Tibial nerve (tissue), 4 donors: ENCODE results near the gene PRDM11. TPM values are rescaled to one million over a fixed set of nuclear protein-coding genes. Genes with fewer than 3 reads are reported as not detected.
A peak's percentile ranks its signal among the peaks of the same experiment; 100 is the strongest.

ENCODE experiments used
- DNase-seq, 2 donors: peaks; one replicate each; pipeline ENCODE4 v3.0.0-alpha.2; 2019; ENCODE audit warnings: low spot score in 2 of 2
- H3K27ac ChIP-seq, 4 donors: fragments of 200-600 bp; sonication (generic) in 3 of 4; one replicate each; pipeline ENCODE4 v1.5.1; 2017 to 2019; ENCODE audit warnings: mild to moderate bottlenecking in 1 of 4
- H3K27me3 ChIP-seq, 2 donors: fragments of 200-600 bp; sonication (generic) in 1 of 2; one replicate each; pipeline versions ENCODE4 v1.5.1 to v1.6.0; 2017 to 2019
- H3K36me3 ChIP-seq, 3 donors: fragments of 200-600 bp; sonication (generic); one replicate each; pipeline ENCODE4 v1.5.1; 2018 to 2019
- H3K4me1 ChIP-seq, 4 donors: fragments of 200-600 bp; sonication (generic) in 3 of 4; one replicate each; pipeline ENCODE4 v1.5.1; 2017 to 2019
- H3K4me3 ChIP-seq, 4 donors: fragments of 200-600 bp; sonication (generic) in 3 of 4; one replicate each; pipeline ENCODE4 v1.5.1; 2017 to 2019; ENCODE audit warnings: mild to moderate bottlenecking in 1 of 4, moderate library complexity in 1 of 4
- H3K9me3 ChIP-seq, 4 donors: fragments of 200-600 bp; sonication (generic) in 3 of 4; one replicate each; pipeline ENCODE4 v1.5.1; 2017 to 2019
- CTCF ChIP-seq, 5 experiments: fragments of 200-600 bp in 3 of 5; fragments of 450-650 bp in 2 of 5; sonication (generic) in 3 of 5; IDR thresholded peaks; one replicate each; pipeline ENCODE4 v1.5.1; 2016 to 2019; ENCODE audit warnings: antibody characterized with exemption in 5 of 5, mild to moderate bottlenecking in 3 of 5, moderate library complexity in 2 of 5
- EP300 ChIP-seq, 2 donors: sonication (generic); formaldehyde crosslinking; IDR thresholded peaks; one replicate each; pipeline ENCODE4 v1.6.1; 2017; ENCODE audit warnings: antibody characterized with exemption in 2 of 2, mild to moderate bottlenecking in 1 of 2
- POLR2A ChIP-seq, 2 donors: fragments of 450-650 bp; IDR thresholded peaks; one replicate each; pipeline ENCODE4 v1.6.1; 2017; ENCODE audit warnings: antibody characterized with exemption in 2 of 2, mild to moderate bottlenecking in 2 of 2, moderate library complexity in 2 of 2
- WGBS, 2 donors: methylation state at CpG; one replicate each; pipeline ENCODE4 v1.1.5; 2018; 5-methylcytosine and 5-hydroxymethylcytosine counted together
- total RNA-seq, 4 donors: library from RNA; depleted of rRNA; stranded (reverse); fragments of >200 nt; gene quantifications; one replicate each; pipeline ENCODE4 v1.1.0, GENCODE V29; 2016

Gene PRDM11
- total RNA-seq, 4 donors from 2014 or later, result 17.5 to 26.1 (median 25.8) TPM

DNA sequence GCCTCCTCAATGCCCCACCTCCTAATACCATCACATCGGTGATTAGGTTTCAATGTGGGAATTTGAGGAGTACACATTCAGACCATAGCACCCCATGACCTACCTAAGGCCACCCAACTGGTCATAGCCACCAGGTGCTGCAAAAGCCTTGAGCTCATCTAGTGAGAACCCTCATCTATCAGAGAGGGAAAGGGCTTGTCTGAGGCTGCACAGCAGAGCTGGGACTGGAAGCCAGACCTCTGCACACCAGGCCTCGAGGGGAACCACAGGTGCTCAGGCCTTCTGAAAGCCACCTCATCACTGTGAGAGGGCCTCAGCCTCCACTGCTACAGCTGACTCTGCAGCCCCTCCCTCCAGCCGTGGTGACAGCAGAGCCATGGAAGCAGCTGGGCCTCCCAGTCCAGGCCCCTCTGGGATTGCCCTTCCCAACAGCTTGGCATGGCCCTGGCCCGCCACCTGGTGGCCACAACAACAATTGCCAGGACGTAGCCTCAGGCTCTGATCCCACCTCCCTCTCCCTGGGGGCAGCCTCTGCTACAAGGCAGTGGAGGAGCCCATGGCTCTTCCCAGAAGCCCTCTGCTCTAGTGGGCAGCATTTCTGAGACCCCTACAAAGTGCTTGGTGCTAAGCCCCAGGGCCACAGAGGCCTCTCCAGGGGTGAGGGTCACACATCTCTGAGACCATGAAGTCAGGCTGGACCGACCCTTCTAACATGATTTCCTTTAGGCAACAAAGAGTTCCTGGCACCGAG lies 41.0 kb upstream of the PRDM11 start:
- Histone ChIP-seq H3K27ac (no peak overlapping the region), H3K4me3 (no peak overlapping the region), H3K4me1 (peaks cover 0 to 14% (median 9%) of the 10 kb centered on the region in 4 donors), H3K27me3 (peaks cover 0 to 13% of the 10 kb centered on the region in 2 donors), H3K9me3 (no peaks in the 10 kb centered on the region), H3K36me3 (no peaks in the 10 kb centered on the region)
- DNase-seq, result peak in 1 of 2 donors; percentile 62
- 40 to 46% methylated on average over 3 to 6 of the region's 7 CpGs for WGBS, 2 donors
- TF ChIP-seq CTCF (IDR thresholded peaks at IDR 0.05) (peak; percentile 84 to 96 (median 90)), EP300 (IDR thresholded peaks at IDR 0.05) (peak in 1 of 2 donors; percentile 9), POLR2A (IDR thresholded peaks at IDR 0.05) (no peak)

DNA sequence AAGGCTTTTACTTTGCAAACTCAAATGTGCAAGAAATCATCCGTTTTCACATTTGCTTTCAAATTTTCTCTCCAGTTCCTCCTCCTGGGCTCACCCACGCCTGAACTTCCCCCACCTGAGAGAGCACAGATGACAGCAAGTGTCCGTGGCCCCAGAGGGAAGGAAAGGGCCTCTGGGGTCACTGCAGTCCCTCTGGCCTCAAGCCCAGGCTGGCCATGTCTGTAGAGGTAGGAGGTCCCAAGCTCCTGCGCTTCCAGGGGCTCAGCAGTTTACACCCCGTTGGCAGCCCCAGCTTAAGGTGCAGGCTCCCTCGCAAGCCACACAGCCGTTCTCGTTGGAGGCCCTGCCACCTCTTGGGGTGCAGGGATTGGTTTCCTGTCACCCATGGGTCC lies 40.5 kb upstream of the PRDM11 start:
- peaks cover 0 to 13% of the 10 kb centered on the region in 2 donors for H3K27me3 ChIP-seq
- H3K9me3 ChIP-seq, result no peaks in the 10 kb centered on the region
- TF ChIP-seq POLR2A (IDR thresholded peaks at IDR 0.05) (no peak), EP300 (IDR thresholded peaks at IDR 0.05) (no peak), CTCF (IDR thresholded peaks at IDR 0.05) (no peak)
- H3K36me3 ChIP-seq, result no peaks in the 10 kb centered on the region
- peaks cover 0 to 14% (median 9%) of the 10 kb centered on the region in 4 donors for H3K4me1 ChIP-seq
- DNase-seq, result no peak
- H3K27ac ChIP-seq, result no peak overlapping the region
- 65 to 69% methylated on average over 8 of the region's 8 CpGs for WGBS, 2 donors
- no peak overlapping the region for H3K4me3 ChIP-seq

DNA sequence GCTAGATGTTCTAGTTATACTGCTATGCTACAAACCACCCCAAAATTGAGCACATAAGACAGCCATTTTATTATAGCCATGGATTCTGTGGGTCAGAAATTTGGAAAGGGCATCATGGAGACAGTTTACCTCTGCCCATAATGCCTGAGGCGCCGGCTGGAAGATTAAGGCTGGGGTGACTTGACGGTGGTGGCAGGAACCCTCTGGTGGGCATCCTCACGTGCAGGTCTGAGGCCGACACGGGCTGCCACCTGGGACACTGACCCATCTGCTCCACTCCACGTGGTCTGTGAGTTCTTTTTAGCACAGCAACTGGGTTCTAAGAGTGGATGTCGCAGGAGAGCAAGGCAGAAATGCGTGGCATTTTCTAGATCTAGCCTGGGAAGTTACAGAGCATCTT lies 40.0 kb upstream of the PRDM11 start:
- Histone ChIP-seq H3K36me3 (no peaks in the 10 kb centered on the region), H3K9me3 (no peaks in the 10 kb centered on the region), H3K4me1 (peaks cover 0 to 14% (median 9%) of the 10 kb centered on the region in 4 donors), H3K4me3 (no peak overlapping the region), H3K27ac (no peak overlapping the region), H3K27me3 (peaks cover 0 to 13% of the 10 kb centered on the region in 2 donors)
- WGBS, 2 donors, result 74 to 86% methylated on average over 8 to 9 of the region's 9 CpGs
- TF ChIP-seq POLR2A (IDR thresholded peaks at IDR 0.05) (no peak), CTCF (IDR thresholded peaks at IDR 0.05) (no peak)
- no peak for DNase-seq

GRCh38 chr11:45107029-45107428 lies 39.4 kb upstream of the PRDM11 start:
- 59 to 68% methylated on average over 5 of the region's 5 CpGs for WGBS, 2 donors
- Histone ChIP-seq H3K27ac (no peak overlapping the region), H3K4me1 (peaks cover 0 to 14% (median 9%) of the 10 kb centered on the region in 4 donors), H3K4me3 (no peak overlapping the region), H3K36me3 (no peaks in the 10 kb centered on the region), H3K27me3 (peaks cover 0 to 13% of the 10 kb centered on the region in 2 donors), H3K9me3 (no peaks in the 10 kb centered on the region)
- TF ChIP-seq POLR2A (IDR thresholded peaks at IDR 0.05), result no peak
- no peak for TF ChIP-seq EP300 (IDR thresholded peaks at IDR 0.05)
- no peak for TF ChIP-seq CTCF (IDR thresholded peaks at IDR 0.05)
- no peak for DNase-seq
